NAMALWA (cell line): ENCODE data around the gene TRAPPC6A.

ENCODE experiments used
- DNase-seq: peaks from one replicate; pipeline ENCODE4 v3.0.0-alpha.2; 2015; ENCODE audit warnings: low spot score

The TRAPPC6A gene

DNA sequence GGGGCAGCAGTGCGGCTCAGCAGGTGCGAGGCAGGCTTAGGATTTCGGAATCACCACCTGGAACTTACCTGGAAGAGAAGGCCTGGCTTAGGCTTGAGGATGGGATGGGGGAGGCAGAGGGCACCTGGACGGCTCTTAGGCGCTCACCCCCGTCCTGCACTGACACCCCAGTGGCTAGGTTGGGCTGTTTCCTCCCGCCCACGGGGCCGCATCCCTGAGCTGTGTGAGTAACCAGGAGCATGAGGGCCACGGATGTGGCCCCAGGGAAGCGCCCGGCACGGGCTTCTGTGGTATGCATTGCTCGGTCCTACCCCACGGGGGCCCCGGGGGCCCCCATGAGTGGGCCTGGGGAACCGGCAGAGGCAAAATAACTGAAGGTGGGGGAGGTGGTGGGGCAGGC, 14.9 kb downstream of the TRAPPC6A start:
- no peak for DNase-seq

DNA sequence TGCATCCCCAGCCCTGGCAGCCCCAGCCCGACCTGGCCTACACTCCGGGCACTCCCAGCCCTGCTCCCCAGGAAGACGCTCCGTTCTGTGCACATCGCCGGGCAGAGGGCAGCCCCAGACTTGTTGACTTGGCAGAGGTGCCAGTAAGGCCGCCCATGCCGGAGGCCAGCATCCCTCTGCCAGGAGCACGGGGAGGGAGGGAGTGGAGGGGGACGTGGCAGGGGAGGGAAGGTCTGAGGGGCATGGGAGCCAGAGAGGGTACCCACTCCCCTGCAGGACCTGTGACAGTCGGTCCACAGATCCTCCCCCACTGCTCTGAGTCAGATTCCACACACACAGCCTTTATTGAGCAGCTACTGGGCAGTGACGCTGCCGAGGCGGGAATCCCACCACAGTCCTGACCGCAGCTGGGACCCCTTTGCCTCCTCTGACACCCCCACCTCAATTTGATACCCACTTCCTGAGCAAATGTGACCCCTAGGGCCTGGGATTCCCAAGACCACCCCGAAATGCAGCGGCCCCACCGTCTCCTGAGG, 15.4 kb downstream of the TRAPPC6A start:
- no peak for DNase-seq

DNA sequence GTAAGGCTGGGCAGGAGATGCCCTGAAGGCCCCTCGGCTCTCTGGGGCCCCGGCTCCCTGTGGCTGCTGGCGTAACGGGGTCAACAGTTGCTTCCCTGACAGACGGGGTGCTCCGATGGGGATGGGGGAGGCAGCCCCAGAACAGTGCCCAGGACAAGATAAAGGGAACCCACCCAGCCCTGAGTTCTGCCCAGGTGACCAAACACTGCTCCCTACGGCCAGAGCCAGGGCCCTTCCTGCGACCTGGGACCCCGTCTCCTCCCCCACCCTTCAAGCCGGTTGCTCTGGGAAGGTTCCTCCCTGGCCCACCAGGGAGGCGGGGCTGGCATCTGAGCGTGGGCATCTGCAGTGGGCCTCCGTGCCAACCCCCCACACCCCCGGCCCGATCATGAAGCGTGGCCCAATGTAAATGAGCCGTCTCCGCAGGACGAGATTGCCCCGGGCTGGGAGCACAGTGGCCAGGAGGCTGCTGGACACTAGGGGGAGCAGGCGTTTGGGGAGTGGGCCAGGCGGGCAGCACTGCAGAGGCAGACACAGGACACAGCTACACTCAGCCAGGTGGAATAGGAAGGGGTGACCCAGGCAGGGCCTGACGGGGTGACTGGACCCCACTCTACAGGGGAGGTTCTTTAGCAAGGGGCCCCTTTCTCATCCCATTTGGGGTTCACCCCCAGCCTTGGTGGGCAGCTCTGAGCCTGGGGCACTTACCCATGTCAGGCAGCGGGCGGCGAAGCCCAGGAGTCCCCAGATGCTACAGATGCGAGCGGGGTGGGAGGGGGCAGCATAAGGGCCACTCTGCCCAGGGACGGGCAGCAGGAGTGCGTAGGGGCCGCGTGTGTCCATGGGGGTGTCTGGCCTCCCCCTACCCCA, 16.1 kb downstream of the TRAPPC6A start:
- no peak for DNase-seq

DNA sequence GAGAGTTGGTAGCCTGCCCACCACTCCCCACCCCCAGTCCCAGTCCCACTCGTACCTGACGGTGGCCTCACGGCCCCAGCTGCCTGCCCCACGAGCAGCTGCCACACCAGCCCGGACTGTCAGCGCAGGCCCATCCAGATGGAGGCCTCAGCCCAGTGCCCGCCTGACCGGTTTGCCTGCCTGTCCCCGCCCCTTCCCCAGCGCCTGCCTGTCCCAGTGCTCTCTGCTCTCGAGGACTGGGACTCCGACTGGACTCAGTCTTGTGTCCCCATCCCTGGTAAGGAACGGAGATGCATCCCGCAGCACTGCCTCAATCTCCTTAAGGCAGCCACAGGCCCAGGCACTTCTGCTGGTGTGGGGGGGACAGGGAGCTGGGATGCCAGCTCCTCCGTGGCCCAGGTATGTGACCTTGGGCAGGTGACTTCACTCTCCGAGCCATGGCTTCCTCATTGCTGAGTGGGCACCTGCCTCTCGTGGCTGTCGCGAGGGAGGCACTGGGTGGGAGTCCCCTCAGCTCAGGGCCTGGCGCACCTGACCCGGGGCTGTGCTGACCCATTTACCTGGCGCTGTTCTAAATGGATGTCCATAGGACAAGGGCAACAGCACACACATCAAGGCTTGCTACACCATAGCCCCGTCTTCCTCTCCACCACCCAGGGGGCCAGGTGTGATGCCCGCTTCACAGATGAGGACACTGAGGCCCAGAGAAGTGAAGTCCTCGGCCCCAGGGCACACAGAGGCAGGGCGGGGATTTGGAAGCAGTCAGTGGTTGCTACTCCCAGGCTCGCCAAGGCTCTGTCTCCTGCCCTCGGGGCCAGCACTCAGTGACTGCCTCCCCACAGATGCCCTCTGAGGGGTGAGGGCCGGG, 16.9 kb downstream of the TRAPPC6A start, which contains the start of gene NKPD1:
NKPD1 (minus strand) TSS at position 113 of the 868 bp plus-strand sequence. CDS start 832 bp downstream, outside the sequence.
- DNase-seq: no peak

DNA sequence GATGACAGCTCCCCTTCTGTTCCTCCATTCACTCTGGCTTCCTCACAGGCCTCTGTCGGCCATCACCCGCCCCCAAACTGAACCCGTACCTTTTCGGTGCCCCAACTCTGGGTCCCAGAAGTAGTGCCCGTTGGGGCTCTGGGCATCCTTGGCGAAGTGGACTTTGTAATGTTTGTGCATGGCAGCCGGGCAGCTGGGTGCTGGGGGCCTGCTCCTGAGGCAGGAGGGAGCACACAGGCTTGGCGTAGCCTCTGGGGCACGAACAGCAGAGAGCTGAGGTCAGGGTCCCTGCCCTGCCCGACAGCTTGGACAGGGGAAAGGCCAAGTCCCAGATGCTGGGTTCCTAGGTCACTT, 18.1 kb downstream of the TRAPPC6A start:
- no peak for DNase-seq

DNA sequence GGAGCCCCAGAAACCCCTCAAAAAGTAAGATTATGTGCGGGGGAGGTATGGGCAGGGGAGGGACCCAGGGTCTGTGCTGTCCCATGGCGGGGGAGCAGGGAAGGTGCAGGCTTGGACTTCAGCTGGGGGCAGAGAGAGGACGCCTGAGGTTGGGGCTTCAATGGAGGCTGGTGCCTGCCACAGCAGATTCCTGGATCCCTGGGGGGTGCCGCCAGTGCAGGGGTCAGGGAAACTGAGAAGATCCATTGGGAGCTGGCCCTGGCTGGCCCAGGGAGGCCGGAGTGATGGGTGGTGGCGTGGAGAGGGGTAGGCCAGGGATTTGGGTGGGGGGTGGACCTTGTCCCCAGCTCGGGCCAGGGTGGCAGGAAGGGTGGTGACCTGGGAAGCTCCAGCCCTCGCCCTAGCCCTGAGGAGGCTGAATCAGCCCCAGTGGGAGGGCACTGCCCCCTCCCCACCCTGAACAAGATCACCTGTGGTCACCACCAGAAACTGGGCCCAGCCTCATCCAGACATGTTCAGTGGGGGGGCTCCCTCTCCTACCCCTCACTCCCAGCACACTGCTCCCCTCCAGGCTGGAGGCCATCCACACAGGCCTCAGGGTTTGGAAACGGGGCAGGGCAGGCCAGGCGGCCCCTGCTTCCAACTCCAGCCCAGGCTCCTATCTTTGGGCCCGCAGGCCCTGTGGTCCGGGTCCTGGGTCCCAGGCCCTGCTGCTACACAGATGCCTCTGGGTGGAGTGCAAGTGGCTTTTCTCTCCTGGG, 18.6 kb downstream of the TRAPPC6A start:
- no peak for DNase-seq

DNA sequence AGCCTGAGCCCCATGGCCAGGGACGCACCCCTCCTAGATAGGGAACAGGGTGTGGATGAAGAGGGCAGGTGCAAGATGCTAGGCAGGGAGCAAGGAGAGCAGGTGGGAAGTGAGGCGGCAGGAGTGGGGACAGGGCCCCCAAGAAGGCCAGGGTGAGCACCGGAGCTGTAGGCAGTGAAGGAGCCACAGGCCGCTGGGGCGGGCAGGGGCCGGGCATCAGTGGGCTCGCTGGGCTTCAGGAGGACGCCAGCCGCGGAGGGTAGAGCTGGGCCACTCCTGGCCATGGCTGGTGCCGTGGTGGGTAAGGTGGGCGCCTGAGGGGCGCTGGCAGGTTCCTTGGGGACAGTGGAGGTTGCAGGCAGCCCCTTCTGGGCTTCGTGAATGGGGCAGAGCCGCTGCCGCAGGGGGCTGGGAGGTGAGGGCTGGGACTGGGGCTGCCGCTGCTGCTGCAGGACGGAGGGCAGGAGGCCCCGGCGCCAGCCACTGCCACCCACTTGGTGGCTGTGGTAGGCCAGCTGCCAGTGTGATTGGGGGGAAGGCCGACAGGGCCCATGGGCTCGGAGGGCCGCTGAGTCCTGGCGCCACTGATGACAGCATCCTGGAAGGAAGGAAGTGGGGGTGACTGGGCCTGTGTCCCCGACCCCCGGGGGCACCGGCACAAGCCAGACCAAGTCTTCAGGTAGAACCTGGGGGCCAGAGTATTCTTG, 19.4 kb downstream of the TRAPPC6A start:
- DNase-seq: no peak

DNA sequence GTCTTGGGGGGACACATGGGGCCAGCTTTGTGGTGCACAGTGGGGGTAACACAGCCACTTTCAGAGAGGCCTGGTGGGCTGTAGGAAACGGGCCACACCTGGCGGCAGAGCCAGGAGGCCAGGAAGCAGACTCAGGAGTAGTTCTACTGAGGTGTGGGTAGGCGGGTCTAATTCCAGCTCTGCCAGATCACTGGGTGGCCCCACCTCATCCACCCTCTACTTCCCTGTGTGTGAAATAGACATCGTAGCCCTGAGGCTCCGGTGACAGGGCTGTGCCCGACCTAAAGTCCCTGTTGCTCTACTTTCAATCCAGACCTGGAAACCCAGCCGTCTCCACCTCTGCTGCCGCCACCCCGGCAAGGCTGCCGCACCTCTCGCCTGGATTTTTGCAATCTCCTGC, 21.3 kb downstream of the TRAPPC6A start:
- DNase-seq: no peak

DNA sequence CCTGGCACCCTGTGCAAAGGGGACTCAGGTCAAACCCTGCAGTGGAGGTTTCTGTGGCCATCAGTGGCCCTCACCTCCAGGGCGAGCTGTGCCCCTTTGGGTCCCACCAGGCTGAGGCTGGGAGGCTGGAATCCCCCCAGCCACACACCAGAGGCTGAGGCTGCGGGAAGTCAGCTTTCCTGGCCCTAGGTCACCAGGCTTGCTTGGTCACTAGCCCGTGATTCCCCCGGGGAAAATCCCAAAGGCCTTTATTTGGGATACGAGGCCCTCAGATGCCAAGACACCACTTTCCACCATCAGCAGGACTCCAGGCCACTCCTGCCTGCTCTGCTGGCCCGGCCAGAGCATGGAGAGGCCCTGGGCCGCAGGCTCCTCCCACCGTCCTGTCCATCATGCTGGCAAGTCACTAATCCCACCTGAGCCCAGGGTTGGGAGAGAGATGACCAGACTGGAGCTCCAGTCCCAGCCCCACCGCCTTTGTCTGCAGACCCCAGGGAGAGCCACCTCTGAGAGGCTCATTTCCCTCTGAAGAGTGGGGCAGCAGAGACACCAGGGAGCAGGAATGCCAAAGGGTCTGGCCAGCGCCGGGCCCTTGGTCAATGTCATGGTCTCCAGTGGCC, 21.9 kb downstream of the TRAPPC6A start:
- DNase-seq: no peak

DNA sequence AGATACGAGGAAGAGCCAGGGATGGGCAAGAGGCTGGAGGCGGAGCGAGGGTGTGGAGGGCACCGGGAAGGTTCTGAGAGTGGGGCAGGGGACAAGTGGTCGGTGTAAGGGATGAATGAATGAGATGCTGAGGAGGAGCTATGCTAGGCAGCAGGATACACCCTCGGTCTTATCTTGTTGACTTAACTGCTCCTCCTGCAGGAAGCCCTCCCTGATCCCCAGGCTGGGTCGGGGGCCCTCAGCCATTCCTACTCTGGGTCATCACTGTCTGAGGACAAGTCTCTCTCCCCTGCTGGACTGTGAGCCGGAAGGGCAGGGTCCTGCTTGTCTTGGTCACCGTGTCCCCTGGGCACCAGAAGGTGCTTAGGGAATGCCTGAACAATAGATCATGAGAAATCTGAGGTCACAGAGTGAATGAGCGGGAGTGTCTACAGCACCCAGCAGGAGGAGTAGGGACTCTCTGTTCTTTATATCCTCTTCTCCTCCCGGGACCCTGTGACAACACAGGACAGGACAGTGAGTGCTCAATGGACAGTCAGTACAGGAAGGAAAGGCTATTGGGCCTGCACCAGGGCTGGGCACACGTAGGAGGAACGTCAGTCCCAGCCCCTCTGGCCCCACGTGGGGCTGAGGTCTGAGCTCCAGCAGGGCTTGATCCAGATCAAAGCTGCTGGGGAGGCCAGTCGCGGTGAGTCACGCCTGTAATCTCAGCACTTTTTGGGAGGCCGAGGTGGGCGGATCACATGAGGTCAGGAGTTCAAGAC, 23.8 kb downstream of the TRAPPC6A start:
- DNase-seq: no peak

DNA sequence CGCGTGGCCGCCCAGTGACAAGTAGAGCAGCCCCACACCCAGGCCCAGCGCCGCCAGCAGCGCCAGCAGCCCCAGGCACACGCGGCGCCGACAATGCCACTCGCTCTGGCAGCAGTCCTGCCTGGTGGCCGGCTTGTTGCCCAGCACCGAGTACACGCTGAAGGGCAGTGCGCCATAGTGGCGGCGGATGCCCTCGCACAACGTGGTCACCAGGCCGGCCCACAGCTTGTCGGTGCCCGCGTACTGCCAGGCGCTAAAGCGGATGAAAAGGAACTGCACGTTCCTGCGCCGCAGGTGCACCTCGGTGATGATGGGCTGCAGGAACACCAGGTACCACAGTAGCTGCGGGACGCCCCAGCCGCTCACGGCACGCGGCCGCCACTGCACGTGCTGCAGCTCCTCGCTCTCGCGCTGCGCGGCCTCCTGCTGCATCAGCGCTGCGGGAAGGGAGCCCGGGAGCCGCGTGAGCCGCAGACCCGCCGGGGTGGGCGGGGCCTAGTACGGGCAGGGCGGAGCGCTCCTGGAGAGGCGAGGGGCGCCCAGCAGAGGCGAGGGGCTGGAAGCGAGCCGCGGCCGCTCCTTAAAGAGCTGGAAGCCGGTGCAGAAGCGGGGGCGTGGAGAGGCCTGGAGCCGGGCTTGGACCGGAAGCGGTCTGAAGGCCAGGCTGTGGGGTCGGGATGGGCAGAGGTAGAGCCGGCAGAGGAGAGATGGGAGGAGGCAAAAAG, 24.5 kb downstream of the TRAPPC6A start:
- no peak for DNase-seq

DNA sequence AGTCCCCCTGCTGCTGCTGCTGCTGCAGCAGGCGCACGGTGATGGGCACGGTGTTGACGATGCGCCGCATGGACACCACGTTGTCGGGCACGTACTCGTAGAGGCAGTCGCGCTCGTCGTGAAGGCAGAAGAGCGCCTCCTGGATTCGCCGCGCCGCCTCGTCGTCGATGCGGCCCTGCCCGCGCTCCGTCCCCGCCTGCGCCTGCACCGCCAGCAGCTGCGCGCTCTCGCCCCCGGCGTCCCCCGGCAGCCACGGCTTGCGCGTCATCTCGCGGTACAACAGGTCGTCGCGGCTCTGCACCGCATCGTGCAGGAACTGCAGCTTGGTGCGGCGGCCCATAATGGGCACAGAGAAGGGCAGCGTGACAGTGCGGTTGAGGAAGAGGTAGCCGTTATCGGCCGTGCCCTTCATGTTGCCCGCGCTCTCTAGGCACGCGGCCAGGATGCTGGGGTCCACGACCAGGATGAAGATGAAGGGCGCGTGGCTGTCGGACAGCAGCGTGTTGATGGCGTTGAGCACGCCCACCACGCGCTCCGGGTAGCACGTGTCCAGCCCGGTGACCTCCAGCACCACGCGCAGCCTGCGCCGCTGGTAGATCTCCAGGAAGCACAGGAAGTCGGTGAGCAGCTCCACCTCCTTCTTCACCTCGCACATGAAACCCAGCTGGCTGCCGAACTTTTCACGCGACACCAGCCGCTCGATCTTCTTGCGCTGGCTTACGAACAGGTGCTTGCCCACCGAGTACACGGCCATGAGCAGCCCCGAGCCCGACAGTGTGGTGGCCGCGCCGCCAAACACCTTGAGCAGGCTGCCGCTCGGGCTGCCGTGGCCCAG, 25.3 kb downstream of the TRAPPC6A start:
- no peak for DNase-seq

DNA sequence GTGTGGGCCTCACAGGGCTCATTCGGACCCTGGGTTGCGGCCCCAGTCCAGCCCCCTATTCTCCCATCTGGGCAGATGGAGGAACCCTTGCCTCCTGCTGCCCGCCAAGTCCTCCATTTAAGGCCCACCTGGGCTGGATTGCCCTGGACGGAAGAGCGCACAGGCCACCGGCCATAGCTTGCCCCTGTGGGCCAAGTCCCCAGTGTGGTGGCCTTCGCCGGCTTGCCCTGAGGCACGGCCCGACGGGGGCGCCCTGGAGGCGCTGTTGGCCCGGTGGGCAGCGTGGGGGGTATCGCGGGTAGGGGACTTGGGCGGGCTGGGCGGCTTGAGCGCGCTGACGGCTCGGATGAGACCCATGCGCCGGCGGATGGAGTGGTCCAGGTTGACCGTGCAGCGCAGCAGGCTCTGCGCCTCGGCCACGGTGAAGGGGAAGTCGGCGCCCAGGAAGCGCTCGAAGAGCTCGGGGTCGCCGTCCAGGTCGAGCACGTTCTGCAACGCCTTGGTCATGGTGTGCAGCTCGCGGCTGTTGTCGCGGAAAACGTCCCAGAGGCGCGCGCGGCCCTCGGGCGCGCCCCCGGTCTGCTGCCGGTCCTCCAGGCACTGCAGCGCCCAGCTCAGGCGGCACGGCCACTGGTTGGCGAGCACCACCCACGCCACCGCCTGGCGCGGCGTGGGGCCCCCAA, 26.1 kb downstream of the TRAPPC6A start:
- no peak for DNase-seq

DNA sequence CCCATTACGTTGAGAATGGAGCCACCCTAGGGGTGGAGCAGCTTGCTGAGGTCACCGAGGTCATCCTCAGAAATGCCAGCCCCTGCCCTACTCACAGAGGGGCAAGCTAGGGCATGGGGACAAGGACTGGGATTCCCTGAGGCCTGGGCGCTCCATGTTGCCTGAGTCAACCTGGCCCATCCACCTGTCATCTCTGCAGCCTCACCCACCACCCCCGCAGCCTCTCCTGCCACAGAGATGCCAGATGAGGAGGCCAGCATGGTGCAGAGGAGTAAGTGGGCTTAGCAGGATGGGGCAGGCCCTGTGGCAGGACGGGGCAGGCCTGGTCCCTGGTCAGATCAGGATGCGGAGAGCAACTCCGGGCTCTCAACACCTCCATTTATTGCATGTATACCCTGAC, 26.7 kb downstream of the TRAPPC6A start:
- no peak for DNase-seq

DNA sequence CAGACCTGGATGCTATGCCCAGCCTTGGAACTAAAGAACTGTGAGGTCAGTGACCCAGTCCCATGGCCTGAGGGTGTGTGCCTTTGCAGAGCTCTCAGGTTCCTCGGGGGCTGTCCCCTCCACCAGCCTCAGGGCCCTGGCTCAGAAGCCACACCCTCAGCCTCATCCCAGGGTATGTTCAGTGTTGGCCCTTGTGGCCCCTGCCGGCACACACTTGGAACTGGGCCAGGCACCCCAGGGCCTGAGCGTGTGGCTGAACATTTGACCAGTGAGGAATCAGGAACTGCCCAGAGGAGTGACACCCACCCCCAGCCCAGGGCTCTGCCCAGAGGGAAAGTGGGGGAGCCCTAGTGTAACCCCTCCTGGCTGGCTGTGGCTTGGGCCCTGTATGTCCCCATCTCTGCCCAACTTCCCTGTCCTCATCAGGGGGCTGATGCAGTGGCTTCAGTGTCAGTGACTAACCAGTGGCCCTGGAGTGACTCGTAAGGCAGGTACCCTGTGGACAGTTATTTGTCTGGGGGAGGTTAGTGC, 27.2 kb downstream of the TRAPPC6A start:
- no peak for DNase-seq

DNA sequence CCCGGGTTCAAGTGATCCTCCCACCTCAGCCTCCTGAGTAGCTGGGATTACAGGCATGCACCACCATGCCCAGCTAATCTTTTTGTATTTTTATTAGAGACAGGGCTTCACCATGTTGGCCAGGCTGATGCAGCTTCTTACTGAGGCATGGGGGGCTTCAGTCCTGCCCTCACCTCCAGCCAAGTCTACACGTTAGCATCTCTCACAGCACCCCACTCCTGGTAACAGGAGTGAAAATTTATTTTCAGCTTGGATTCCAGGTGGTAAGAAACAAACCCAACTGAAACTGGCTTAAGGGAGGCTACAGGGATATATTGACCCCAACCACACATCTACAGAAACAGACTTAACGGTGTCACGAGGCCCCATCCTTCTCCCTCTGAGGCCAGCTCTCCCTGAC, 27.9 kb downstream of the TRAPPC6A start:
- no peak for DNase-seq

DNA sequence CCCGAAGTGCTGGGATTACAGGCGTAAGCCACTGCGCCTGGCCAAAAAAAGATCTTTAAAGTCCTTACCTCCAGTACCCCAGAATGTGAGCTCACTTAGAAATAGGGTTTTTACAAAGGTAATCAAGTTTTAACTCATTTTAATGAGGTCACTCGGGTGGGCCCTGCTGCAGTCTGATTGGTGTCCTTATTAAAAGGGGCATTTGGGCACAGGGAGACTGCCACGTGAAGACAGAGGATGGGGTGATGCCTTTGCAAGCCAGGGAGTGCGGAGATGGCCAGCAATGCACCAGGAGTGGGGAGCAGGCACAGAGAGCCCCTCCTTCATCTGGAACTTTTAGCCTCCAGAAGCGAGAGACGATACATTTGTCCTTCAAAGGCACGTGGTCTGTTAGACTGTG, 28.9 kb downstream of the TRAPPC6A start:
- DNase-seq: no peak
